Measurements from ENCODE around the gene MDK.

MDK gene

DNA sequence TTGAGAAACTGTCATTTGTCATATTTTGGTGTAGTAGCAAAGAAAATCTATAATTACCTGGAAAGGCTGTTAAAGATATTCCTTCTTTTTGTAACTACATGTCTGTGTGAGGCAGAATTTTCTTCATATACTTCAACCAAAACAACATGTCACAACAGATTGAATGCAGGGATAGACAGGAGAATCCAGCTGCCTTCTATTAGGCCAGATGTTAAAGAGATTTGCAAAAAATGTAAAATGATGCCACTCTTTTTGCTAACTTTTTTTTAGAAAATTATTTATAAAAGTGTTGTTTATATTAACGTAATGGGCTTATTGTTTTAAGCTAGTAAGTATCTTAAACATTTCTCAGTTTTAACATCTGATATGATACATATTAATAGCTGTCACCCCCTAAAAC lies 21.5 kb upstream of the MDK start:
- TF ChIP-seq RAD21 (IDR thresholded peaks at IDR 0.05; ENCODE audit: low read depth) (no peak), FOXM1 (IDR thresholded peaks at IDR 0.05; ENCODE audit: borderline replicate concordance, low read depth) (no peak)
- TF ChIP-seq, protein P1, sequence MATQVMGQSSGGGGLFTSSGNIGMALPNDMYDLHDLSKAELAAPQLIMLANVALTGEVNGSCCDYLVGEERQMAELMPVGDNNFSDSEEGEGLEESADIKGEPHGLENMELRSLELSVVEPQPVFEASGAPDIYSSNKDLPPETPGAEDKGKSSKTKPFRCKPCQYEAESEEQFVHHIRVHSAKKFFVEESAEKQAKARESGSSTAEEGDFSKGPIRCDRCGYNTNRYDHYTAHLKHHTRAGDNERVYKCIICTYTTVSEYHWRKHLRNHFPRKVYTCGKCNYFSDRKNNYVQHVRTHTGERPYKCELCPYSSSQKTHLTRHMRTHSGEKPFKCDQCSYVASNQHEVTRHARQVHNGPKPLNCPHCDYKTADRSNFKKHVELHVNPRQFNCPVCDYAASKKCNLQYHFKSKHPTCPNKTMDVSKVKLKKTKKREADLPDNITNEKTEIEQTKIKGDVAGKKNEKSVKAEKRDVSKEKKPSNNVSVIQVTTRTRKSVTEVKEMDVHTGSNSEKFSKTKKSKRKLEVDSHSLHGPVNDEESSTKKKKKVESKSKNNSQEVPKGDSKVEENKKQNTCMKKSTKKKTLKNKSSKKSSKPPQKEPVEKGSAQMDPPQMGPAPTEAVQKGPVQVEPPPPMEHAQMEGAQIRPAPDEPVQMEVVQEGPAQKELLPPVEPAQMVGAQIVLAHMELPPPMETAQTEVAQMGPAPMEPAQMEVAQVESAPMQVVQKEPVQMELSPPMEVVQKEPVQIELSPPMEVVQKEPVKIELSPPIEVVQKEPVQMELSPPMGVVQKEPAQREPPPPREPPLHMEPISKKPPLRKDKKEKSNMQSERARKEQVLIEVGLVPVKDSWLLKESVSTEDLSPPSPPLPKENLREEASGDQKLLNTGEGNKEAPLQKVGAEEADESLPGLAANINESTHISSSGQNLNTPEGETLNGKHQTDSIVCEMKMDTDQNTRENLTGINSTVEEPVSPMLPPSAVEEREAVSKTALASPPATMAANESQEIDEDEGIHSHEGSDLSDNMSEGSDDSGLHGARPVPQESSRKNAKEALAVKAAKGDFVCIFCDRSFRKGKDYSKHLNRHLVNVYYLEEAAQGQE (IDR thresholded peaks at IDR 0.05; ENCODE audit: low read depth), result no peak

DNA sequence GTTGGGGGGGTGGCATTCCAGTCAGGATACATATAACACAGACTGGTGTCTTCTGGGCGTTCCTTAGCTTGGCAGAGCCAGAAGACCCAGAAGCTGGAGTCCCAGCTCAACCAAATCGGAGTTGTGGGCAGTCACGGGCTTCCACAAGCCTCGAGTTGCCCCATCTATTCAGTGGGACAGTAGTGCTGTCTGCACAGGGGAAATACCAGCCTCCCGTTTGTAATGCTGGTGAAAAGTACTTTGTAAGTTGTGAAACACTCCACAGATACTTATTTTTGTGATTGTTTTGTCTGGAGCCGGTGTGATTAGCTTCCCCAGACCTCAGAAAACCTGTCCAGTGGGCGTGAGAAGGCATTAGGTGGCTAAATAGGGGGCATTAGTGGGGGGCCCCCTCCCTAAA lies 20.6 kb upstream of the MDK start:
- no peak for TF ChIP-seq CREB1 (IDR thresholded peaks at IDR 0.05; ENCODE audit: low read depth)
- TF ChIP-seq ZBTB7A (IDR thresholded peaks at IDR 0.05; ENCODE audit: low read depth), result no peak
- TF ChIP-seq MAX (IDR thresholded peaks at IDR 0.05), result no peak
- TF ChIP-seq, protein P1 (IDR thresholded peaks at IDR 0.05; ENCODE audit: low read depth), result no peak
- TF ChIP-seq RAD21 (IDR thresholded peaks at IDR 0.05; ENCODE audit: low read depth), result no peak
- no peak for TF ChIP-seq NFIC (IDR thresholded peaks at IDR 0.05)

DNA sequence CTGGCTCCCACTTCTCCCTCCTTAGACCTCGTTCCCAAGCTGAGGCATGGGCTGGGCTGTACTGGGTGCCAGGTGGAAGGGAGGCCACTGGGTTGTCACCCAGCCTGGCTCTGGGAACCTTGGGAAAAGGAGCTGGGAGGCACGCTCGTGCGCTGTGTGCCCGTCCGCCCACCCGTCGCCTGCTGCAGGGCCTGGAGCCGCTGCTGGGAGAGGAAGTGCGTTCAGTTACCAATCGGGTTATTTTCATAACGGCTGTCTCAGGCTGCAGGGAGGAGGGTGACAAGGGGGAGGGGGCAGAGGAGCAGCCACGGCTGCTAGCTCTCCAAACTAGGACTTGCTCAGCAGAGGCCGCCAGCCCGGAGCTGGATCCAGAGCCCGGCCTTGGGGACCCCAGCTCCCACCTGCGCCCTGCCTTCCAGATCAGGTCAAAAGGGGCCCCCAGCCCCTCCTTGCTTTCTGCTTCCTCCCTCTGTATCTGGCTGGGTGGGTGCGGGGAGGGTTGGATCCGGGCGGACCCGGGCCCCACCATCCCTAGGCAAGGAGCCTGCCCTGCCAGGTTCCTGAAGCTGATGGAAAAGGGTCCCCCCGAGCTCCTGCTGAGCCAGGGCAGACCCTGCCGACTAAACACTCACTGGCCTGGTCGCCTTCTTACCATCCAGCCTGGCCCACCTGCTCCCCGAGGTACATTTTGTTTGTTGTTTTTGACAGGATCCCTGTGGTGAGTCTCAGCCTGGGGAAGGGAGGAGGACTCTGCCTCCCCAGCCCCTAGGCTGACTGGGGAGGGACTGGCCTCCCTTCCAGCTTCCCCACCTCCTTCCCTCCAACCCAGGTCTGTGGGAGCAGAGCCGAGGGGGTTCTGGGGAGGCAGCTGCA lies 19.9 kb upstream of the MDK start:
- no peak for TF ChIP-seq EGR1 (IDR thresholded peaks at IDR 0.05)
- TF ChIP-seq, protein P2, sequence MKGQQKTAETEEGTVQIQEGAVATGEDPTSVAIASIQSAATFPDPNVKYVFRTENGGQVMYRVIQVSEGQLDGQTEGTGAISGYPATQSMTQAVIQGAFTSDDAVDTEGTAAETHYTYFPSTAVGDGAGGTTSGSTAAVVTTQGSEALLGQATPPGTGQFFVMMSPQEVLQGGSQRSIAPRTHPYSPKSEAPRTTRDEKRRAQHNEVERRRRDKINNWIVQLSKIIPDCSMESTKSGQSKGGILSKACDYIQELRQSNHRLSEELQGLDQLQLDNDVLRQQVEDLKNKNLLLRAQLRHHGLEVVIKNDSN (IDR thresholded peaks at IDR 0.05), result no peak
- TF ChIP-seq, protein P1 (IDR thresholded peaks at IDR 0.05; ENCODE audit: low read depth), result no peak
- TF ChIP-seq CREB1 (IDR thresholded peaks at IDR 0.05; ENCODE audit: low read depth), result no peak
- no peak for TF ChIP-seq MAX (IDR thresholded peaks at IDR 0.05)
- no peak for TF ChIP-seq YY1 (IDR thresholded peaks at IDR 0.05; ENCODE audit: low read depth)
- TF ChIP-seq EP300 (IDR thresholded peaks at IDR 0.05; ENCODE audit: borderline replicate concordance), result no peak
- no peak for TF ChIP-seq TEAD4 (IDR thresholded peaks at IDR 0.05)
- no peak for TF ChIP-seq ZBTB7A (IDR thresholded peaks at IDR 0.05; ENCODE audit: low read depth)
- no peak for TF ChIP-seq TCF12 (IDR thresholded peaks at IDR 0.05; ENCODE audit: low read depth)

GRCh38 chr11:46362156-46363030 lies 19.1 kb upstream of the MDK start:
- TF ChIP-seq CREB1 (IDR thresholded peaks at IDR 0.05; ENCODE audit: low read depth) (no peak), MAX (IDR thresholded peaks at IDR 0.05) (no peak), YY1 (IDR thresholded peaks at IDR 0.05; ENCODE audit: low read depth) (no peak), FOXM1 (IDR thresholded peaks at IDR 0.05; ENCODE audit: borderline replicate concordance, low read depth) (no peak)
- TF ChIP-seq, protein P1 (IDR thresholded peaks at IDR 0.05; ENCODE audit: low read depth), result no peak

All from Ishikawa (cell line).